B cell (primary cell): ENCODE data around the gene PTPN14. TPM values are rescaled to one million over a fixed set of nuclear protein-coding genes. Genes with fewer than 3 reads are reported as not detected.

Source experiments
- ATAC-seq: fragments of 200-7000 bp; cut with Tn5 transposase; one replicate; pipeline ENCODE4 v1.10.0; 2021; ENCODE audit warnings: low read depth, mild to moderate bottlenecking, moderate number of reproducible peaks, moderate library complexity
- CTCF ChIA-PET: fragments of 350-600 bp; sonication (Branson Sonifier 250); formaldehyde crosslinking; loops from one replicate; lab custom pipeline; 2021; ENCODE audit warnings: antibody characterized with exemption, inconsistent platforms; lab: Charles Lee
- POLR2A ChIA-PET: fragments of 350-600 bp; sonication (Branson Sonifier 250); formaldehyde crosslinking; loops from one replicate; lab custom pipeline; 2021; ENCODE audit warnings: antibody characterized with exemption; lab: Charles Lee
- DNase-seq: peaks from one replicate; pipeline ENCODE4 v3.0.0; 2013
- H2AFZ ChIP-seq: 2 replicates; pipeline ENCODE4 v1.6.1; 2012; ENCODE audit warnings: mild to moderate bottlenecking, low read depth, low read length; ENCODE audit not compliant: insufficient read depth, poor library complexity, severe bottlenecking
- H3K27ac ChIP-seq, 2 donors: 1 replicate in 1 of 2; 2 replicates in 1 of 2; pipeline ENCODE4 v1.5.1; 2012 to 2013; ENCODE audit warnings: low read length in 2 of 2, mild to moderate bottlenecking in 2 of 2, moderate library complexity in 1 of 2
- H3K27me3 ChIP-seq, 4 experiments: fragments of 200-600 bp in 1 of 4; sonication (generic) in 1 of 4; replicated peaks in 1 of 4; 1 replicate in 2 of 4; 2 replicates in 2 of 4; pipeline versions ENCODE4 v1.6.1 to v1.7.0; 2013 to 2016; ENCODE audit warnings: low read length in 3 of 4, mild to moderate bottlenecking in 2 of 4, mixed read lengths in 1 of 4, moderate library complexity in 1 of 4; ENCODE audit not compliant: insufficient read depth in 4 of 4, control insufficient read depth in 3 of 4; ENCODE audit errors: control extremely low read depth in 1 of 4
- H3K36me3 ChIP-seq, 2 experiments: replicated peaks in 1 of 2; 1 replicate in 1 of 2; 2 replicates in 1 of 2; pipeline versions ENCODE4 v1.6.1 to v1.7.1; 2013; ENCODE audit warnings: low read length in 1 of 2; ENCODE audit not compliant: insufficient read depth in 2 of 2, control insufficient read depth in 1 of 2; ENCODE audit errors: control extremely low read depth in 1 of 2, extremely low read depth in 1 of 2
- H3K4me1 ChIP-seq, 2 donors: fragments of 200-600 bp in 1 of 2; sonication (generic) in 1 of 2; 1 replicate in 1 of 2; 2 replicates in 1 of 2; pipeline versions ENCODE4 v1.5.1 to v1.6.1; 2013 to 2017; ENCODE audit warnings: low read length in 2 of 2; ENCODE audit not compliant: control insufficient read depth in 2 of 2, insufficient read depth in 2 of 2
- H3K4me2 ChIP-seq: replicated peaks from 2 replicates; pipeline ENCODE3; 2012; ENCODE audit warnings: mild to moderate bottlenecking, low read depth, low read length; ENCODE audit not compliant: poor library complexity, severe bottlenecking
- H3K4me3 ChIP-seq, 5 experiments: fragments of 200-600 bp in 1 of 5; sonication (generic) in 1 of 5; 1 replicate in 3 of 5; 2 replicates in 2 of 5; pipeline versions ENCODE4 v1.5.1 to v1.7.0; 2011 to 2016; ENCODE audit warnings: low read length in 4 of 5, mild to moderate bottlenecking in 4 of 5, low read depth in 2 of 5, control low read depth in 1 of 5, moderate library complexity in 1 of 5; ENCODE audit not compliant: insufficient read depth in 1 of 5; ENCODE audit errors: control extremely low read depth in 1 of 5, extremely low read depth in 1 of 5
- H3K79me2 ChIP-seq: fragments of 200-600 bp; sonication (generic); one replicate; pipeline ENCODE4 v1.6.0; 2016; ENCODE audit warnings: low read length; ENCODE audit not compliant: control insufficient read depth, insufficient read depth
- H3K9ac ChIP-seq: fragments of 200-600 bp; sonication (generic); 2 replicates; pipeline ENCODE4 v1.6.1; 2017; ENCODE audit warnings: mild to moderate bottlenecking, low read length, moderate library complexity
- H3K9me3 ChIP-seq, 3 donors: one replicate each; pipeline versions ENCODE4 v1.6.1 to v1.7.1; 2013; ENCODE audit warnings: low read length in 2 of 3; ENCODE audit not compliant: control insufficient read depth in 2 of 3, insufficient read depth in 1 of 3; ENCODE audit errors: control extremely low read depth in 1 of 3
- H4K20me1 ChIP-seq: 2 replicates; pipeline ENCODE4 v1.6.0; 2012; ENCODE audit warnings: mild to moderate bottlenecking, low read length; ENCODE audit not compliant: insufficient read depth, control insufficient read depth, poor library complexity, severe bottlenecking
- H3K27ac Mint-ChIP-seq: one replicate; pipeline ENCODE4 v1.8.0; 2021; ENCODE audit warnings: mixed read lengths
- H3K27me3 Mint-ChIP-seq: one replicate; pipeline ENCODE4 v1.8.0; 2021; ENCODE audit warnings: mixed read lengths
- H3K4me1 Mint-ChIP-seq: one replicate; pipeline ENCODE4 v1.8.0; 2021; ENCODE audit warnings: mixed read lengths
- H3K4me3 Mint-ChIP-seq: one replicate; pipeline ENCODE4 v1.8.0; 2021; ENCODE audit warnings: mixed read lengths
- H3K9me3 Mint-ChIP-seq: one replicate; pipeline ENCODE4 v1.8.0; 2022; ENCODE audit warnings: mixed read lengths; ENCODE audit not compliant: insufficient read depth
- CTCF ChIP-seq: fragments of 200-600 bp; IDR thresholded peaks from one replicate; pipeline ENCODE4 v1.8.0; 2022; ENCODE audit warnings: antibody characterized with exemption, mild to moderate bottlenecking
- EZH2 ChIP-seq: IDR thresholded peaks from 2 replicates; pipeline ENCODE4 v1.6.1; 2012; ENCODE audit warnings: borderline replicate concordance, low read depth, mild to moderate bottlenecking, moderate library complexity, low read length; ENCODE audit not compliant: insufficient read depth, poor library complexity, severe bottlenecking
- WGBS: methylation state at CpG from one replicate; pipeline ENCODE4 v1.1.5; 2013; ENCODE audit warnings: missing lambda C conversion rate; ENCODE audit not compliant: insufficient coverage; 5-methylcytosine and 5-hydroxymethylcytosine counted together
- intact Hi-C: fragments of 100-400 bp; cut with micrococcal nuclease; formaldehyde crosslinking; loops from one replicate; pipeline ENCODE4 v1.10.0; 2022
- polyA plus RNA-seq: library from polyadenylated mRNA; depleted of rRNA; stranded (reverse); fragments of >200 nt; gene quantifications from 2 replicates; pipeline ENCODE4 v1.2.3, GENCODE V29; 2012
- total RNA-seq, 2 donors: library from RNA; stranded (reverse); fragments of 120-200 nt in 1 of 2; gene quantifications; 1 replicate in 1 of 2; 2 replicates in 1 of 2; pipeline versions ENCODE4 v1.2.3 to v1.2.4, GENCODE V29; 2013 to 2022

Gene PTPN14
- total and polyA plus RNA-seq, 2 donors (not counting 1 experiment from before 2014, with no cell fraction given), result under 0.01 TPM; not detected in 1

- POLR2A ChIA-PET, result no interaction called here
- Histone ChIP-seq H3K4me3 (no peak overlapping the region), H3K27me3 (no peaks in the 10 kb centered on the region), H3K27ac (no peak overlapping the region), H4K20me1 (no peaks in the 10 kb centered on the region), H3K4me1 (no peaks in the 10 kb centered on the region), H3K9me3 (no peaks in the 10 kb centered on the region), H3K36me3 (no peaks in the 10 kb centered on the region), H3K4me2 (no peak overlapping the region), H3K9ac (no peak overlapping the region), H3K79me2 (no peaks in the 10 kb centered on the region), H2AFZ (no peak overlapping the region)
- 97% methylated on average over 6 of the region's 7 CpGs for whole genome bisulfite sequencing
- TF ChIP-seq CTCF (no peak), EZH2 (no peak)
- DNase-seq, result no peak
- intact Hi-C loops, result no loop called here
- no peaks in the 10 kb centered on the region for H3K9me3 Mint-ChIP-seq
- ATAC-seq, result no peak
- no peaks in the 10 kb centered on the region for H3K27me3 Mint-ChIP-seq
- no peak overlapping the region for H3K27ac Mint-ChIP-seq
- H3K4me1 Mint-ChIP-seq, result no peaks in the 10 kb centered on the region
- CTCF ChIA-PET, result no interaction called here
- no peak overlapping the region for H3K4me3 Mint-ChIP-seq
Measured at GRCh38 chr1:214386333-214386732, 165.1 kb downstream of the PTPN14 start.

- POLR2A ChIA-PET, result no interaction called here
- Mint-ChIP-seq H3K27me3 (no peaks in the 10 kb centered on the region), H3K27ac (no peak overlapping the region), H3K4me1 (no peaks in the 10 kb centered on the region), H3K9me3 (no peaks in the 10 kb centered on the region), H3K4me3 (no peak overlapping the region)
- CTCF ChIA-PET, result no interaction called here
- Histone ChIP-seq H3K79me2 (no peaks in the 10 kb centered on the region), H3K4me3 (no peak overlapping the region), H3K36me3 (no peaks in the 10 kb centered on the region), H3K4me1 (no peaks in the 10 kb centered on the region), H3K27me3 (no peaks in the 10 kb centered on the region), H3K27ac (no peak overlapping the region), H3K4me2 (no peak overlapping the region), H4K20me1 (no peaks in the 10 kb centered on the region), H3K9me3 (no peaks in the 10 kb centered on the region), H3K9ac (no peak overlapping the region), H2AFZ (no peak overlapping the region)
- ATAC-seq (no peak), DNase-seq (no peak)
- WGBS, result no CpG with 5 or more reads among the region's 1 CpG
- intact Hi-C loops, result no loop called here
- TF ChIP-seq CTCF (no peak), EZH2 (no peak)
Measured at GRCh38 chr1:214385428-214385827, 166.0 kb downstream of the PTPN14 start.
